ENCODE results near the gene CATSPERZ.

Gene CATSPERZ

DNA sequence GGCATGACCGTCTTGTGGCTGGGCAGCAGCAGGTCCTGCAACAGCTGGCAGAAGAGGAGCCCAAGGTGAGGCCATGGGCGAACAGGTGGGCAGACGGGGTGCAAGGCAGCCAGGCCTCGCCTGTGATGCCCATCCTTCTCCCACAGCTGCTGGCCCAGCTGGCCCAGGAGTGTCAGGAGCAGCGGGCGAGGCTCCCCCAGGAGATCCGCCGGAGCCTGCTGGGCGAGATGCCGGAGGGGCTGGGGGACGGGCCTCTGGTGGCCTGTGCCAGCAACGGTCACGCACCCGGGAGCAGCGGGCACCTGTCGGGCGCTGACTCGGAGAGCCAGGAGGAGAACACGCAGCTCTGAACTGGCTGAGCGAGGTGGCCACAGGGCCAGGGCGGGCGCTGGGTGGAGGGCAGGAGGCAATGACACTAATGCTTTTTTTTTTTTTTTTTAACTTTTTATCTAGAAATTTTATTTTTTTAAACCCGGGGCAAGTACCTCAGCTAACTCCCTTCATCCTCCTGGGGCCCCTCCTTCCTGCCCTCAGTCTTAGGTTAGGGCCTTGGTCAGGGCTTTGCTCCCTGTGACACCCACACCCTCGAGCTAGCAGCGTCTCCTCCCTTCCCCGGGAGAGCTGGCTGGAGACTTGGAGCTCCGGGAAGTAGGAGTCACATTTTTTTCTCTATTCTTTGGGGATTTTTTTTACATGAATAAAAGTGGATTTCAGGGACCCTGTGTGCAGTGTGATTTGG, 32.8 kb upstream of the CATSPERZ start:
- no peak overlapping the region for H3K4me3 ChIP-seq (ENCODE audit: low read length)
- peaks cover 22% of the 10 kb centered on the region for H3K36me3 ChIP-seq (ENCODE audit: control insufficient read depth, insufficient read depth, low read length)
- peaks cover 13% of the 10 kb centered on the region for H3K4me1 ChIP-seq (ENCODE audit: control insufficient read depth, insufficient read depth, low read length)
- H3K27me3 ChIP-seq (ENCODE audit: control insufficient read depth, insufficient read depth, low read length), result peaks cover 2% of the 10 kb centered on the region
- H3K9ac ChIP-seq (ENCODE audit: low read length), result no peak overlapping the region
- H3K27ac ChIP-seq (ENCODE audit: low read depth, low read length), result peak overlapping the region; percentile 14

DNA sequence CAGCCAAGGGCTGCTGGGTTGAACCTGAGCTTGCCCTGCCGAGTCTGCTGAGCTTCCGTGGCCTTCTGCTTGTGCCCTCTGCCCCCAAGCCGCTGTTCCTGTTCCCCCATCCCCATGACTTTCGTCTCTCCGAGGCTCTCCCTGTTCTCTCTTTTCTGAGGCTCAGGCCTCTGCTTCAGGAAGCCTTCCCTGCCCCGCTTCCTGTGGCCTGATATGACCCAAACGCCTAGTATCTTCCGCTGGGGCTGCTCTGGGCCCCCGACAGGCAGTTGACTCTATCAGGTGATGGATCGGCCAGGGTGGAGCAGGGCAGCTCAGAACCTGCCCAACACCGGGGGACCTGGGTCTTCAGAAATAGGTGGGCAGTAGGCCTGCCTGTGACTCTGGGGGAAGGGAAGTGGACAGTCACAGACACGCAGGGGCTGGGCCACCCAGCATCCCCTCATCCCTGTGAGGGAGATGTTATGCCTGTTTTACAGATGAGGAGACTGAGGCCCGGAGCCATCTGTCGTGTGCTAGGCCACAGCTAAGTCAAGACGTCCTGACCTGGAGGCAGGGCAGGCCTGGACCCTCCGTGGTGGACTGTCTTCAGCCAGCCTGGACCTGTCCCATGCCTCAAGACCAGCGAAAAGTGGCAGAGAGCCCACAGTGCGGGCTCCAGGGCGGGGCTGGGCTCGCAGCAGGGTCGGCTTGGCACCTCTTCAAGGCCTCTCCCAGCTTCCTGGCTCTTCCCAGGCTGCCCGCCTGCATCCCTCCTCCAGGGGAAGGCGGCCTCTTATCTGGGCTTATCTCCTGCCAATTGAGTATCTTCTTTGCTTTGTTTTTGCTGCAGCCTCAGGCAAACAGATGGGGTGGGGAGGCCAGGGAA, 31.9 kb upstream of the CATSPERZ start:
- Histone ChIP-seq H3K27ac (ENCODE audit: low read depth, low read length) (peak overlapping the region; percentile 96), H3K4me3 (ENCODE audit: low read length) (peak overlapping the region; percentile 83), H3K9ac (ENCODE audit: low read length) (peak overlapping the region; percentile 50), H3K4me1 (ENCODE audit: control insufficient read depth, insufficient read depth, low read length) (peaks cover 13% of the 10 kb centered on the region), H3K27me3 (ENCODE audit: control insufficient read depth, insufficient read depth, low read length) (peaks cover 2% of the 10 kb centered on the region), H3K36me3 (ENCODE audit: control insufficient read depth, insufficient read depth, low read length) (peaks cover 17% of the 10 kb centered on the region)

DNA sequence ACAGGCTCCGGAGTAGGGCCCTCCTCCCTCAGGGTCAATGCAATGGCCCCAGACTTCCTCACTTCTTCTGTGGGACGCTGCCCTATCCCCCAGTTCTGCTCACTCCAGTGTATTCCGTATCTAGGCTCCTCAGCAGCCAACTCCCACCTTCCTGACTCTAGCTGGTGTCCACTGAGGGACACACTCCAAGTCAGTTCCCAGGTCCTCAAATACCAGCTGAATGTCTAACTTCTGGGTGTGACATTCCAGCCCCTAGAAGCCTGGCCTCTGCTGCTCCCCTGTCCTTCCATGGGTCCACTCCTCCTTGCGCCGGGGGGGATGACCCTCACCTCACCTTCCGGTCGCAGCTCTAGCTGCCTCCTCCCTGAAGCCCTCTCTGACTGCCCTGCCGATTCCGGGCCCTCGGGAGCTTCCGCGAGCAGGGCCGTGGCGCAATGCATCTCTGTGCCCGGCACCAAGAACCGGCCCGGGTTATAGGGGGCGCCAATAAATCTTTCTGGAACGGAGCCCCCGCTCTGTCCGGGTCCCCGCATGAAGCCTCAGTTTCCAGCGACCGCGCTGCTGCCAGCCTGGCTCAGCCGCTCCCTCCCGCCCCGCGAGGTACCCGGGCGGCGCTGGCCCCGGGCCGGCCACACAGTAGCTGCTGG, 31.1 kb upstream of the CATSPERZ start:
- Histone ChIP-seq H3K36me3 (ENCODE audit: control insufficient read depth, insufficient read depth, low read length) (peaks cover 15% of the 10 kb centered on the region), H3K4me3 (ENCODE audit: low read length) (peak overlapping the region; percentile 83), H3K27ac (ENCODE audit: low read depth, low read length) (peak overlapping the region; percentile 96), H3K4me1 (ENCODE audit: control insufficient read depth, insufficient read depth, low read length) (peaks cover 13% of the 10 kb centered on the region), H3K27me3 (ENCODE audit: control insufficient read depth, insufficient read depth, low read length) (peaks cover 2% of the 10 kb centered on the region), H3K9ac (ENCODE audit: low read length) (peak overlapping the region; percentile 16)

DNA sequence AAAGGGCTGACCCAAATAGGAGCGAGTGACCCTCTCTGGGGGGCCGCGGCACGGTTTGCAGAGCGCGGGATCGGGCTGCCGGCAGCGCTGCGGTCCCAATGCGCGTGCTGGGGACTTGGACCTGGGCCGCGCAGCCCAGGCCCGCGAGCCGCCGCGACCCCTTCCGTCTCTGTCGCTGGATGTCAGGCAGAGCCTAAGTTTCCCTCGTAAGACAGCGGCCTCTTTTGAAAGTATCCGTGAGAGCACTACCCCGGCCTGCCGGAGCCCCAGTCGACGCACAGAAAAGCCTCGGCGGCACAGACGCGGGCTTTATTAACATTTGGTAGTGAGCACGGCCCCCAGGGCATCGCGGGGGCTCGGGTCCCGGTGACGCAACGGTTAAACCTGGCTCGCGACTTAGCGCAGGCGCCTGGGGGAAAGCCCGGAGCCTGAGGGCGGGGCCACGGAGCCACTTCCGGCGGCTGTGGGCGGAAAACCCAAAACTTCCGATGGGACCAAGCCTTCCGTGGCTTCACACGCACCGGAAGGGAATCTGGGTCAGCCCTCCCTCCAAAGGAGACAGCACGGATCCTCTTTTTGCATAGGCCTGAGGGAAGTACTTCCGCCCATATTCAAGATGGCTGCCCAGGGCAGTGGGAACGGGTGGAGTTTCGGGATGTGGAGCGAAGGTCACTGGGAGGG, 30.5 kb upstream of the CATSPERZ start:
- Histone ChIP-seq H3K27ac (ENCODE audit: low read depth, low read length) (peak overlapping the region; percentile 96), H3K4me1 (ENCODE audit: control insufficient read depth, insufficient read depth, low read length) (peaks cover 13% of the 10 kb centered on the region), H3K27me3 (ENCODE audit: control insufficient read depth, insufficient read depth, low read length) (peaks cover 2% of the 10 kb centered on the region), H3K9ac (ENCODE audit: low read length) (peak overlapping the region; percentile 84), H3K36me3 (ENCODE audit: control insufficient read depth, insufficient read depth, low read length) (peaks cover 10% of the 10 kb centered on the region), H3K4me3 (ENCODE audit: low read length) (peak overlapping the region; percentile 97)

DNA sequence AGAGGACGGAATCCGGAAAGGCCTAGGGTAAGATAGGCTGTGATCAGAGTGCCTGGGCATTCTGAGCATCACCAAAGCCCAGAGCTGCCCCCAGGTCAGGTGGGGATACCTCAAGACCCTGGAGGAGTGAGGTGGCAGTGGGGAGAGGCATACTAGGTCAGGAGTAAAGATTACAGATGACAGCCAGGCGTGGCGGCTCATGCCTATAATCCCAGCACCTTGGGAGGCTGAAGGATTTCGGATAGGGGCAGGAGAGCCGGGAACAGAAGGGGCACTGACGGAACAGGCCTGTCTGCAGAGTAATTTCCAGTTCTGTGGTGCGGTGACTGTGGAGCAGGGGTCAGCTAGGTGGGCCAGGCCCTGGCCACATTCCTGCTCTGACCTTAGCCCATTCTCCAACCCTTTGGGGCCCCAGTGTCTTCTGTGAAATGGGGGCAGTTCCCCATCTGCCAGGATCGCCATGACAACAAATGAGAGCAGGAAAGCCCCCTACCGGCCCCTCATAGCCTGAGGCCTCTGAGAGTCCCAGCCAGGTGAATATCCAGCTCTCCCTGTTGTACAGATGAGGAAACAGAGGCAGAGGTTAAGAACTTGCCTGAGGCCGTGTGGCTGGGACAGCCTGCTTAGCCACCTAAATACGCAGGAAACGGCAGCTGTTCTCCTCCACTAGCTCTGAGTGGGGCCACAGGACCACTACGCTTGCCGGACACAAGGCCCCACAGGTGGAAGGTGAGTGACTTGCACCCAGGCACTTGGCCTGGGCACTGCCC, 24.9 kb upstream of the CATSPERZ start:
- Histone ChIP-seq H3K36me3 (ENCODE audit: control insufficient read depth, insufficient read depth, low read length) (peaks cover 7% of the 10 kb centered on the region), H3K27ac (ENCODE audit: low read depth, low read length) (no peak overlapping the region), H3K4me3 (ENCODE audit: low read length) (no peak overlapping the region), H3K4me1 (ENCODE audit: control insufficient read depth, insufficient read depth, low read length) (peaks cover 4% of the 10 kb centered on the region), H3K9ac (ENCODE audit: low read length) (peak overlapping the region; percentile 6), H3K27me3 (ENCODE audit: control insufficient read depth, insufficient read depth, low read length) (no peaks in the 10 kb centered on the region)

DNA sequence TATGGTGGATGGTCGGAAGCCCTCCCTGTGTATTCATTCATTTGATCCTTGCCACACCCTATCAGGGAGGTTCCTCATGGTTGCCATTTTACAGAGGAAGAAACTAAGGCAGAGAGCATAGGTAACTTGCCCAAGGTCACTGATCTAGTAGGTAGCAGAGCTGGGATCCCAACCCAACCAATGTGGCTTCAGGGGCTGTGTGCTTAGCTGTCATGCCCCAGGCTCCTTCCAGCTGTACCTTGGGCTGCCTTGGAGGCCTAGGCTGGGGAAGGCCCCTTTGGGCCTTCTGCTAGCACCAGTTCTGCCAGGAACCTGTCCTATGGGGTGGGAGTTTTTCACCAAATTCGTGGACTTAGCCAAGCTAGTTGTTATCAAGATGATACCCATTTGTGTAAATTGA, 24.3 kb upstream of the CATSPERZ start:
- Histone ChIP-seq H3K27ac (ENCODE audit: low read depth, low read length) (no peak overlapping the region), H3K36me3 (ENCODE audit: control insufficient read depth, insufficient read depth, low read length) (peaks cover 7% of the 10 kb centered on the region)

DNA sequence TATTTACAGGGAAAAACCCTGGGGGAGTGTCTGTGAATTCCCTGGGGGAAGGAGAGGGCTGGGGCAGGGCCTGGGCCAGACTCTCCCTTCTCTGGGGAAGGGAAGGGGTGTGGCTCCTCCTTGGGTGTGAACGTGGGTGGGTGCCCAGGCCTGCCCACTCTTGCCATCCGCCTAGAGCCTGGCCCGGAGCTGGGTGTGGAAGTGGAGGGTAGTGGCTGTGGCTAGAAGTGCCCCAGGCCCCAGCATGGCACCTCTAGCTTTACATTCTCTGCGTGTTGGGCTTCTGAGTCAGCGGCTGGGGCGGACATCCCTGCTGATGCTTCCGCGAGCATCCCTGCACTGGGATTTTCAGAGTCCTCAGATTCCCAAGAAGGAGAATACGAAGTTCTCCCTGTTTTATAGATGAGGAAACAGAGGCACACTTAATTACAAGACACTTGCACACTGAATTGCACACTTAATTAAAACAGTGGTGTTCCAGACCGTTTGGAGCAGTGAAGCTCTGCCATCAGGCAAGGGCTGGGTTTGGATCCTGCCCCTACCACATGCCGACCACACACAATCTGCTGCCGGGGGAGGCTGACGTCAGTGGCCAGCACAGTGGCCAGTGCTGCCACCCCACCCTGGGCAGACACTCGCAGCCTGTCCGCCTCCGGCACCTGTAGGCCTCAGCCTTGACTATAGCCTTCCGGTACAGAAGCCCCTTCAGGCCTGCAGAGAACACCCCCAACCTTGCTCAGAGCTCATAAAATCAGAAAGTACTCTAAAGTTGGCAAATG, 23.3 kb upstream of the CATSPERZ start:
- no peak overlapping the region for H3K9ac ChIP-seq (ENCODE audit: low read length)
- H3K36me3 ChIP-seq (ENCODE audit: control insufficient read depth, insufficient read depth, low read length), result peaks cover 7% of the 10 kb centered on the region
- no peak overlapping the region for H3K4me3 ChIP-seq (ENCODE audit: low read length)
- peaks cover 2% of the 10 kb centered on the region for H3K4me1 ChIP-seq (ENCODE audit: control insufficient read depth, insufficient read depth, low read length)
- H3K27ac ChIP-seq (ENCODE audit: low read depth, low read length), result no peak overlapping the region
- H3K27me3 ChIP-seq (ENCODE audit: control insufficient read depth, insufficient read depth, low read length), result no peaks in the 10 kb centered on the region

More for the DNA sequence above, 24.3 kb upstream of the CATSPERZ start:
- Histone ChIP-seq H3K9ac (ENCODE audit: low read length) (no peak overlapping the region), H3K4me1 (ENCODE audit: control insufficient read depth, insufficient read depth, low read length) (peaks cover 4% of the 10 kb centered on the region), H3K4me3 (ENCODE audit: low read length) (no peak overlapping the region), H3K27me3 (ENCODE audit: control insufficient read depth, insufficient read depth, low read length) (no peaks in the 10 kb centered on the region)

DNA sequence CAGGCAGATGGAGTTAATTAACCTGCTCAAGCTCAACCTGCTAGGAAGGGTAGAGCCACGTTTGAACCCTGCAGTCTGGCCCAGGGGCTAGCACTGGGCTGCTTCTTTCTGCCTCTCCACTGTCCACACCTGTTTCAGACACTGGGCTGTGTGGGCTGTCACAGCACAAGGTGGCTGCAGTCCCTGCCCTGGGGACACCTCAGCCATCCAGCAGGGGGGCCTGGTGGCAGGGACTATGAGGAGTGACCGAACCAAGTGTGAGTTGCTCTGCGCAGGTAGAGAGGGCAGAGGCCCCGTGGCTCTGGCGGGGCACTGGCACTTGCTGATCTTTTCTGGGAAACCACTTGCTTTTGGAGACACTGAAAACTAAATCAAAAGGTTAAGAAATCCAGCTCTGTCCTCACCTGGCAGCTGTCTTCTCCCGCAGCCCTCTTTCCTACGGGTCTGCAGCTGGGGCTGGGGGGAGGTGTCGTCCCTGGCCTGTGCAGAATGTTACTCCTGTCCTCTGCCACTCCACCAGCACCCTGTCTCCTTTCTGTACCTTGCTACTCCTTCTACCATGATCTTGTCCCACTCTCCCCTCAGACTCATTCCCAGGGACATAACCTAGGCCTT, 21.5 kb upstream of the CATSPERZ start:
- Histone ChIP-seq H3K27ac (ENCODE audit: low read depth, low read length) (no peak overlapping the region), H3K36me3 (ENCODE audit: control insufficient read depth, insufficient read depth, low read length) (peaks cover 7% of the 10 kb centered on the region), H3K27me3 (ENCODE audit: control insufficient read depth, insufficient read depth, low read length) (no peaks in the 10 kb centered on the region), H3K9ac (ENCODE audit: low read length) (no peak overlapping the region), H3K4me1 (ENCODE audit: control insufficient read depth, insufficient read depth, low read length) (peaks cover 4% of the 10 kb centered on the region), H3K4me3 (ENCODE audit: low read length) (no peak overlapping the region)

DNA sequence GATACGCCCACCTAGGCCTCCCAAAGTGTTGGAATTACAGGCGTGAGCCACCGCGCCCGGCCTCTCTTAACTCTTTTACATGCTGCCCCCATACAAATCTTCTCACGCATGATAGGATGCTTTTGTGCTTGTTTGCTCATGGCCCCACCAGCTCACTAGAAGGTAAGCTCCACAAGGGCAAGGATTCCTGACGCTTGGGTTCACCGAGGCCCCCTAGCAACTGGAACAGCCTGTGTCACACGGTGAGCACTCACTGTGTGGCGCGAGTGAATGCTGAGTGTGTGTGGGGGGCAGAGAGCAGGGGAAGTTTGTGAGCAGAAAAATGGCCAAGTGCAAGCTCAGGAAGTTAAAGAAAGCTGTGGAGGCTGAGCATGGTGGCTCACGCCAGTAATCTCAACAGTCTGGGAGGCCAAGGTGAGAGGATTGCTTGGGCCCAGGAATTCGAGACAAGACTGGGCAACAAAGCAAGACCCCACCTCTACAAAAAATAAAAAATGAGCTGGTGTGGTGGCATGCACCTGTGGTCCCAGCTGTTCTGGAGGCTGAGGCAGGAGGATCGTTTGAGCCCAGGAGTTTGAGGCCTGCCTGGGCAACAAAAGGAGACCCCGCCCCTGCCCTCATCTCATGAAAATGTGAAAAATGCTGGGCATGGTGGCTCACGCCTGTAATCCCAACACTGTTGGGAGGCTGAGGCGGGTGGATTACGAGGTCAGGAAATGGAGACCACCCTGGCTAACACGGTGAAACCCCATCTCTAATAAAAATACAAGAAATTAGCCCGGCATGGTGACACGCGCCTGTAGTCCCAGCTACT, 18.0 kb upstream of the CATSPERZ start:
- Histone ChIP-seq H3K36me3 (ENCODE audit: control insufficient read depth, insufficient read depth, low read length) (no peaks in the 10 kb centered on the region), H3K9ac (ENCODE audit: low read length) (no peak overlapping the region), H3K4me1 (ENCODE audit: control insufficient read depth, insufficient read depth, low read length) (peaks cover 13% of the 10 kb centered on the region), H3K27ac (ENCODE audit: low read depth, low read length) (no peak overlapping the region), H3K4me3 (ENCODE audit: low read length) (no peak overlapping the region), H3K27me3 (ENCODE audit: control insufficient read depth, insufficient read depth, low read length) (no peaks in the 10 kb centered on the region)

DNA sequence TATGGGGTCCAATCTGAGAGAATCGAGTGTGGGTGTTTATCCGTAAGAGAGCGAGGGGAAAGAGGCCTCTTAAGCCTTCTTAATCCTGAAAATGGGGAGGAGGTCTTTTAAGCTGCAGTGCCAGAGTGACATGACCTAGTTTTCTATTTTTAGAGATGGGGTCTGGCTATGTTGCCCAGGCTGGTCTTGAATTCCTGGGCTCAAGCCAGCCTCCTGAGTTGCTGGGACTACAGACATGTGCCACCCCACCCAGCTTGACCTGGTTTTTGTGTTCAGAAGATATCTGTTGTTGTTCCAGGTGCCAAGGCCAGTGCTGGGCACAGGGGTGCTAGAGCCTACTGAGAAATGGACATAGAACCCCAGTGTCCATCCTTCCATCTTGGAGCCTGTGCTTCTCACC, 17.1 kb upstream of the CATSPERZ start:
- peak overlapping the region; percentile 40 for H3K4me3 ChIP-seq (ENCODE audit: low read length)
- H3K9ac ChIP-seq (ENCODE audit: low read length), result peak overlapping the region; percentile 2
- peaks cover under 1% of the 10 kb centered on the region for H3K36me3 ChIP-seq (ENCODE audit: control insufficient read depth, insufficient read depth, low read length)
- H3K27ac ChIP-seq (ENCODE audit: low read depth, low read length), result no peak overlapping the region
- H3K27me3 ChIP-seq (ENCODE audit: control insufficient read depth, insufficient read depth, low read length), result no peaks in the 10 kb centered on the region
- H3K4me1 ChIP-seq (ENCODE audit: control insufficient read depth, insufficient read depth, low read length), result peaks cover 13% of the 10 kb centered on the region
